SIG-M5 (cell line): Measurements from ENCODE around the gene TSC22D4.

Experiments used
- DNase-seq: peaks from one replicate; lab custom pipeline; 2025; lab: John Stamatoyannopoulos, UW

TSC22D4 gene

DNA sequence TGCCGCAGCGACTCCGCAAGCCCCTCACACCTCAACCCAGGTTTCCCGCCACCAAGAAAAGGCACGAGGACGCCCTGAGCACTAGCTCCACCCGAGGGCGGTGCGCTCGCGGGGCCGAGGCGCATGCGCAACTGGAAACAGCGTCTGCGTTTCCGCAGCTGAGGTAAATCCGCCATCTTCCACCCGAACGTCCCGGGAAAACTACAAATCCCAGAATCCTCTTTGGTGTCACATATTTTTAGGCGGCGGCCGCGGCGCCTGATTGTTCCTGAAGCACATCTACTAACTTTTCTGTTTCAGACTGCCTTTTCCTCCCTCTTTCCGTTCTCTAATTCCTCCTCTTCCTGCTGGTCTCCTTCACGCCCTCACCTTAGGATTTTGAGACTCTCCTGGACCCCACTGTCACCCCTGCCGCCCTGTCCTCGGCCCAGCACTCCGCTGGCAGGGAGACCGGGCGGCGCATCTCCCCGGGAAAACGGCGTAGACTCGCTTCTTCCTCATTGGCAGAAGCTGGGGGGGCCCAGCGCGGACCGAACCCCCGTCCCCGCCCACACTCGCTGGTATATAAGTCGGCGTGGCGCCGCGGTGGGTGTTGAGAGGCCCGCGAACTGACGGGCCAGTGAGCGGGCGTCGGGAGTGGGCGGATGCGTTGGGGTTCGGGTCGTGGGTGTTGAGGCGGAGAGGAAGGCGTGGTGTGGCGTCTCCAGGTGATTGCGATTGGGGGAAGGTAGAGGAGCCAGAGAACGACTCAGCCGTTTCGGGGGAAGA is 50.6 kb downstream of the TSC22D4 start, which contains the start of gene ZCWPW1:
ZCWPW1 (minus strand) TSS at position 505 of the 768 bp plus-strand sequence. CDS start 8,054 bp downstream, outside the sequence.
- peak; percentile 83 for DNase-seq

GRCh38 chr7:100427762-100428198 is 51.2 kb downstream of the TSC22D4 start:
- no peak for DNase-seq

DNA sequence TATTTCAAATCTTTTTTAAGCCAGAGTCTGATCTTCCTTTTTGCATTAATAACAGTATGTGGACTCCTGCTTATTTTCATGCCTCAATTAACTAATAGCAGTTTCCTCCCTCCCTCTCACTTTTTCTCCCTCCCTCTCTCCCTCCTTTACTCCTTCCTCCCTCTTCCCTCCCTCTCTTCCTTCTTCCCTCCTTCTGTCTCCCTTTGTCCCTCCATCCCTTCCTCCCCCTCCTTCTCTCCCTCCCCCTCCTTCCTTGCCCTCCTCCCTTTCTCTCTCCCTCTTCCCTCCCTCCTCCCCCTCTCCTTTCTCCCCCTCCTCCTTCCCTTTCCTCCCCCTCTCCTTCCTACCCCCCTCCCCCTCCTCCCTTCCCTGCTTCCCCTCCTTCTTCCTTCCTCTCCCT is 52.5 kb downstream of the TSC22D4 start:
- DNase-seq, result no peak

DNA sequence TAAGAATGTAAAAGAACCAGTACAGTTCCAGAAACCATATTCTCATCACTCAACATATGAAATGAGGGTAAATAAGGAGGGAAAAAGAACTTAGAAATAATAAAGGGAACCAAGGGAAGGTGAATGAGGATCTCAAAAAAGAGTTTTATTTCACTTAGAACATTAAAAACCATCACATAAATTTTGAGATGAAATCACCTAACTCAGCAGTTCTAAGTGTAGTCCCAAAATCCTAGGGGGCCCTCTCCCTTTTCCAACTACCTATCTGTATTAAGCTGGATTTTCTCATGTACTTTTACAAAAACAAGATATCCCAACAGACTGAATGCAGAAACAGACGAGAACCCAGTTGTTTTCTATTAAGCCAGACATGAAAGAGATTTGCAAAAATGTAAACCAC is 53.7 kb downstream of the TSC22D4 start:
- DNase-seq, result no peak

DNA sequence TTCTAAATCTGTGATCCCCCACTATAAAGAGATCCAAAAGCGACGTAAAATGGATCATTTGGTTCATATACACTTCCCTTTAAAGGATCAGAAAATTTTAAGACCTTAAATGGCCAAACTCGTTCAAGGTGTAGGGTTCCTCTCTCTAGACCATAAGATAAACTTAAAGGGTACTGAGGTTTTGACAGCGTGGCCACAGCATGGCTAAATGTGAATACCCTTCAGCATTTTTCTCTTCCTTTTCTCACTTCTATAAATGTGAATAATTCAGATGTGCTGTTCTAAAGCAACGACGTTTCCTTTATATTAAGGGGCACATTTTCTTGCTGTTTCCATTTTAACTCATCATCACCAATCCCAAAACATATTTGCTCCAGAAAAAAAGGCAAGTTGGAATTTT is 55.7 kb downstream of the TSC22D4 start:
- DNase-seq, result no peak

- no peak for DNase-seq
Measured at GRCh38 chr7:100419660-100420226, 59.3 kb downstream of the TSC22D4 start.

- no peak for DNase-seq
Measured at GRCh38 chr7:100418930-100419659, 59.9 kb downstream of the TSC22D4 start.
